Duodenal mucosa (tissue), 2 donors: Measurements from ENCODE around the gene NDUFB2.
A peak's percentile ranks its signal among the peaks of the same experiment; 100 is the strongest.
"Not testable (repeated sequence)": the region's sequence is repeated elsewhere in the genome, so short reads cannot be mapped to it uniquely, and the experiment has no call there.

Experiments used
- H3K27ac ChIP-seq: one replicate; pipeline ENCODE4 v1.7.0; 2013; ENCODE audit warnings: low read depth, low read length
- H3K27me3 ChIP-seq, 2 donors: one replicate each; pipeline ENCODE4 v1.7.0; 2013; ENCODE audit warnings: low read length in 2 of 2, control low read depth in 1 of 2; ENCODE audit not compliant: insufficient read depth in 2 of 2, control insufficient read depth in 1 of 2
- H3K36me3 ChIP-seq, 2 donors: one replicate each; pipeline ENCODE4 v1.7.0; 2013; ENCODE audit warnings: low read length in 2 of 2, control low read depth in 1 of 2; ENCODE audit not compliant: insufficient read depth in 2 of 2, control insufficient read depth in 1 of 2
- H3K4me1 ChIP-seq, 2 donors: one replicate each; pipeline ENCODE4 v1.7.0; 2013; ENCODE audit warnings: low read length in 2 of 2, control low read depth in 1 of 2; ENCODE audit not compliant: insufficient read depth in 2 of 2, control insufficient read depth in 1 of 2
- H3K4me3 ChIP-seq, 2 donors: one replicate each; pipeline ENCODE4 v1.7.0; 2013; ENCODE audit warnings: low read length in 2 of 2, low read depth in 1 of 2
- H3K9ac ChIP-seq, 2 donors: one replicate each; pipeline ENCODE4 v1.7.0; 2013; ENCODE audit warnings: low read length in 2 of 2, low read depth in 1 of 2
- H3K9me3 ChIP-seq, 2 donors: one replicate each; pipeline ENCODE4 v1.7.0; 2013; ENCODE audit warnings: low read length in 2 of 2, control low read depth in 1 of 2; ENCODE audit not compliant: control insufficient read depth in 1 of 2

NDUFB2 gene

DNA sequence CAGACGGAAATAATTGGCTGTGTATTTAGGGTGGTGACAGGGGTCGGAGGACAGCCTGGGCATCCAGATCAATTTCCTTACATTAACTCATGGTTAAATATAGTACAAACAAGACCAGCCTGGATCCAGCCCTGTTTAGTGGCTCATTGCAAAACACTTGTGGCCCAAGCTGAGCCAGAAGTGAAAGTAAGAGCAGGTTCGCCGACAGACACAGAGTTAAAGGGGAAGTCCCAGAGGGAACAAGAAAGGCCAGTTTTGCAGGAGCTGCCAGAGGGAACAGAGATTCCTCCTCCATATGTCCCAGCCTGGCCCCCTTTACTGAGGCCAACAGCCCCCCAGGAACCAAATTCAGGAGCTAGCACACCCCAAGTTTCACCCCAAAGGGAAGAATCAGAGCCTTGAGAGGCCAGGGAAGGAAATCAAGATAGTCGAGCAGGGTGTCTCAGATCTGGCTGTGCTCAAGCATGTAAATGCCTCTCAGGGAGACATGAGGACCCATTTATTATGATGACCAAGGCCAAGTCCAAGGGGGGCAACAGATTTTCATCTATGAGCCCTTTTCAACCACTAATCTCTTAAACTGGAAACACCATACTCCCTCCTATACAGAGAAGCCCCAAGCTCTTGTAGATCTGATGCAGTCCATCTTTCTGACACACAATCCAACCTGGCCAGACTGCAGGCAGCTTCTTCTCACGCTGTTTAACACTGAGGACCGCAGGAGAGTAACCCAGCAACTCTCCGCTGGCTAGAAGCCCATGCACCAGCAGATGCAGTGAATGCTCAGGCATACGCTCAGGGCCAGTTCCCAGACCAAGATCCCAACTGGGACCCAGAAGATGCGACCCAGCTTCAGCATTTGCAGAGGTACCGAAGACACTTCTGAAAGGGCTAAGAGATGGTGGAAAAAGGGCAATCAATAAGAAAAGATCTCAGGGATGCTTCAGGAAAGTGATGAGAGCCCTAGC lies 39.7 kb upstream of the NDUFB2 start:
- H3K4me1 ChIP-seq: peaks cover 0 to 16% of the 10 kb centered on the region in 2 donors
- H3K9me3 ChIP-seq: no peaks in the 10 kb centered on the region
- H3K27me3 ChIP-seq: no peaks in the 10 kb centered on the region
- no peaks in the 10 kb centered on the region for H3K36me3 ChIP-seq
- peak overlapping the region; percentile 3 to 39 for H3K9ac ChIP-seq
- H3K4me3 ChIP-seq: peak overlapping the region; percentile 1 to 48
- no peak overlapping the region for H3K27ac ChIP-seq

DNA sequence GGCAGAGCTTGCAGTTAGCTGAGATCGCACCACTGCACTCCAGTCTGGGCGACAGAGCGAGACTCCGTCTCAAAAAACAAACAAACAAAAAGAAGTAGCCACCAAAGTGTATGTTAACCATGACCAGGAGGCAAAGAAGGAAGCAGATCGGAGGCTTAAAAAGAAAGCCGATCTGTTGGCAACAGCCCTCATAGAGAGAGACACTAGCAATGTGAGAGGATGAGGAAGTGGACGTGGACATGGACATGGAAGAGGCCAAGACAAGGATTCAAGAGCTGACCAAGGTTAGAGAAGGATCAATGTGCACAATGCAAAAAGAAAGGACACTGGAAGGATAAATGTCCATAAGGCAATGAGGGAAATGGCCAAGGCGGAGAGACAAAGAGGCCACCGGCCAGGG lies 38.6 kb upstream of the NDUFB2 start:
- no peak overlapping the region for H3K9ac ChIP-seq
- no peaks in the 10 kb centered on the region for H3K36me3 ChIP-seq
- peaks cover 0 to 16% of the 10 kb centered on the region in 2 donors for H3K4me1 ChIP-seq
- H3K27me3 ChIP-seq: no peaks in the 10 kb centered on the region
- no peak overlapping the region for H3K27ac ChIP-seq
- H3K9me3 ChIP-seq: no peaks in the 10 kb centered on the region
- H3K4me3 ChIP-seq: no peak overlapping the region

DNA sequence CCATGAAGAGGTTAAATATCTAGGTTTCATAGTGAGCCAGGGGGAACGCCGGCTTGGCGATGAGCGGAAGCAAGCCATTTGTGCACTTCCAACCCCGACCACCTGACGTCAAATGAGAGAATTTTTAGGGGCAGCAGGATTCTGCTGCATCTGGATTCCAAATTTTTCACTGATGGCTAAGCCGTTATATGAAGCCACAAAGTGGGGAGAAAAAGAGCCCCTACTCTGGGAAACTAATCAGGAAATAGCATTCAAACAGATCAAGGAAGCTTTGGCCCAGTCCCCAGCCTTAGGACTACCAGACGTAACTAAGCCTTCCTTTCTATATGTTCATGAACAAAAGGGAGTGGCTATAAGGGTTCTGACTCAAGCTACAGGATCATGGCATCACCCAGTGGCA lies 36.7 kb upstream of the NDUFB2 start:
- no peak overlapping the region for H3K9ac ChIP-seq
- no peak overlapping the region for H3K27ac ChIP-seq
- no peak overlapping the region for H3K4me3 ChIP-seq
- peaks cover 0 to 13% of the 10 kb centered on the region in 2 donors for H3K4me1 ChIP-seq
- no peaks in the 10 kb centered on the region for H3K36me3 ChIP-seq
- H3K27me3 ChIP-seq: no peaks in the 10 kb centered on the region
- no peaks in the 10 kb centered on the region for H3K9me3 ChIP-seq

DNA sequence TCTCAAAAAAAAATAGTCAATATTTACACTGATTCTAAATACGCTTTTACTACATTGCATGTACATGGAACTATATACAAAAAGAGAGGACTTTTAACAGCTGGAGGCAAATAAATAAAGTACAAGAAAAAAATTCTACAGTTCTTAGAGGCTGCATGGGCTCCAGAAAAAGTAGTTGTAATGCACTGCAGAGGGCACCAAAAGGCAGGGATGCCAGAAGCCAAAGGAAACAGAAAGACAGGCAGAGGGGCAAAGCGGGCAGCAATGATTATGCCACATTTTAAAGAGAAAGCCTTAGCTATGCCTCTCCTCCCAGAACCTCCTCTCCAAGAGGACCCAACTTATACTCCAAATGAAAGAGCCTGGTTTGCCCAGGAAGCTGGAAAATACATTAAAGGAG lies 35.4 kb upstream of the NDUFB2 start:
- Histone ChIP-seq H3K9me3 (no peaks in the 10 kb centered on the region), H3K4me3 (no peak overlapping the region), H3K4me1 (peaks cover 0 to 9% of the 10 kb centered on the region in 2 donors), H3K27me3 (no peaks in the 10 kb centered on the region), H3K27ac (no peak overlapping the region), H3K36me3 (no peaks in the 10 kb centered on the region), H3K9ac (no peak overlapping the region)

DNA sequence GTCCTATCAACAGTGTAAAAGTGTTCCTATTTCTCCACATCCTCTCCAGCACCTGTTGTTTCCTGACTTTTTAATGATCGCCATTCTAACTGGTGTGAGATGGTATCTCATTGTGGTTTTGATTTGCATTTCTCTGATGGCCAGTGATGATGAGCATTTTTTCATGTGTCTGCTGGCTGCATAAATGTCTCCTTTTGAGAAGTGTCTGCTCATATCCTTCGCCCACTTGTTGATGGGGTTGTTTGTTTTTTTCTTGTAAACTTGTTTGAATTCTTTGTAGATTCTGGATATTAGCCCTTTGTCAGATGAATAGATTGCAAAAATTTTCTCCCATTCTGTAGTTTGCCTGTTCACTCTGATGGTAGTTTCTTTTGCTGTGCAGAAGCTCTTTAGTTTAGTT lies 33.6 kb upstream of the NDUFB2 start:
- not testable (repeated sequence) for H3K27me3 ChIP-seq, H3K9me3 ChIP-seq, H3K9ac ChIP-seq, H3K4me1 ChIP-seq, H3K27ac ChIP-seq, H3K4me3 ChIP-seq, H3K36me3 ChIP-seq

DNA sequence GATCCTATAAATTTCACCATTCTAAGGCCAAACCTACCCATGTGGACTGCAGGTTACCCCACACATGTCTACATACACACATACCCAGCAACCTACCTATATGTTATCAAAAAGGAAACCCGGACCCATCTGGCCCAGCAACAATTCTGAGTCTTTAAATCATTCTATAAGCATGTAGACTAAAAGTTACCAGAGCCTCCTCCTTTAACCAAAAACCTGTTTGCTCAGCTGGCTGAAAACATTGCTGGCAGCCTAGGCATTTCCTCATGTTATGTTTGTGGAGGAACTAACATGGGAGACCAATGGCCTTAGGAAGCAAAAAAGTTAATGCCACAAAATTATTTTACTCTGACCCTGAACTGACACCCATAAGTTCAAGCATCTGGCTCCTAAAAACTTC lies 29.0 kb upstream of the NDUFB2 start:
- Histone ChIP-seq H3K36me3 (no peaks in the 10 kb centered on the region), H3K4me1 (peaks cover 0 to 4% of the 10 kb centered on the region in 2 donors), H3K9ac (no peak overlapping the region), H3K4me3 (no peak overlapping the region), H3K27ac (no peak overlapping the region), H3K27me3 (no peaks in the 10 kb centered on the region), H3K9me3 (no peaks in the 10 kb centered on the region)

DNA sequence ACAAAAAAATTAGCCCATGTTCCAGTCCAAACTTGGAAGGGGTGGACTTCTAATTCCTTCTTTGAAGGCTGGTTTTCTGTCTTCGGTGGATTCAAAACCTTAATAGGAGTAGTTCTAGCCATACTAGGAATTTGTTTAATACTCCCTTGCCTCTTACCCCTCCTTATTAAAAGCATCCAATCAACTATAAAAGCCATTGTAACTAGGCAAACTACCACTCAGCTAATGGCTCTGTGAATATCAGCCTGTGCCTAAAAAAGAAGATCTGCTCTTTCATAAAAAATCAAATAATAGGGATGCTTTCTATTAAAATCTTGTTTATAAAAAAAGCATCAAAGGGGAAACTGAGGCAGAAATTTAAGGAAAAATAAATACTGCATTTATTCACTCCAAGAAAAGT lies 27.9 kb upstream of the NDUFB2 start:
- peaks cover 4 to 5% of the 10 kb centered on the region in 2 donors for H3K4me1 ChIP-seq
- no peaks in the 10 kb centered on the region for H3K9me3 ChIP-seq
- no peaks in the 10 kb centered on the region for H3K27me3 ChIP-seq
- H3K9ac ChIP-seq: no peak overlapping the region
- H3K27ac ChIP-seq: no peak overlapping the region
- H3K36me3 ChIP-seq: no peaks in the 10 kb centered on the region
- H3K4me3 ChIP-seq: no peak overlapping the region

DNA sequence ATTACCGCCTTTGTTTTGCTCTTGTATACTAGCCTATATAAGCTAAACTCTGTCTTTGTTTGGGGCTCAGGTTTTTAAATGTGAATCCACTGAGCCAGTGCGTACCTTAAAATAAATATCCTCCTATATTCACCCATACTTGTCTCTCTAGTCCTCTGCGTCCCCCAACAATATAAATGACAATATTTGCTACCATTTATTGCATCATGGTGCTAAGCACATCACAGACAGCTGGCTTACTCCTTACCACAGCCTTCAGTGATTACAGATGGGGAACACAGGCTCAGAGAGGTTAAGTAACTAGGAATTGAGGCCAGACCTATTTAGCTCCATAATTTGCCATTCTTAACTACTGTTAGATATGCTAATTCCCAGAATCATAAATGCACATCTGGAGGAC lies 27.2 kb upstream of the NDUFB2 start:
- no peaks in the 10 kb centered on the region for H3K36me3 ChIP-seq
- H3K4me3 ChIP-seq: no peak overlapping the region
- peaks cover 11% of the 10 kb centered on the region in 2 donors for H3K4me1 ChIP-seq
- H3K27ac ChIP-seq: no peak overlapping the region
- H3K9me3 ChIP-seq: no peaks in the 10 kb centered on the region
- no peak overlapping the region for H3K9ac ChIP-seq
- H3K27me3 ChIP-seq: no peaks in the 10 kb centered on the region

DNA sequence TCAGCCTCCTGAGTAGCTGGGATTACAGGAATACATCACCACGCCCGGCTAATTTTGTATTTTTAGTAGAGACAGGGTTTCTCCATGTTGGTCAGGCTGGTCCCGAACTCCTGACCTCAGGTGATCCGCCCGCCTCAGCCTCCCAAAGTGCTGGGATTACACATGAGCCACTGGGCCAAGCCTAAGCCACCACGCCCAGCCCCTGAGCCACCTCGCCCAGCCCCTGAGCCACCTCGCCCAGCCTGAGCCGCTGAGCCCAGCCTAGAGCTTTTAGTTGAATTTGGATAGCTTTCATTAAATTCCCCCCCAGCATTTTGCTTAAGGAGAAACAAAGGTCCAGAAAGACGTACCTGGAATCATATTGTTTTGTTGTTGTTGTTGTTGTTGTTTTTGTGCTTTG lies 26.6 kb upstream of the NDUFB2 start:
- not testable (repeated sequence) for H3K27me3 ChIP-seq, H3K9me3 ChIP-seq, H3K27ac ChIP-seq, H3K9ac ChIP-seq, H3K4me3 ChIP-seq, H3K36me3 ChIP-seq
- peaks cover 11 to 16% of the 10 kb centered on the region in 2 donors for H3K4me1 ChIP-seq

DNA sequence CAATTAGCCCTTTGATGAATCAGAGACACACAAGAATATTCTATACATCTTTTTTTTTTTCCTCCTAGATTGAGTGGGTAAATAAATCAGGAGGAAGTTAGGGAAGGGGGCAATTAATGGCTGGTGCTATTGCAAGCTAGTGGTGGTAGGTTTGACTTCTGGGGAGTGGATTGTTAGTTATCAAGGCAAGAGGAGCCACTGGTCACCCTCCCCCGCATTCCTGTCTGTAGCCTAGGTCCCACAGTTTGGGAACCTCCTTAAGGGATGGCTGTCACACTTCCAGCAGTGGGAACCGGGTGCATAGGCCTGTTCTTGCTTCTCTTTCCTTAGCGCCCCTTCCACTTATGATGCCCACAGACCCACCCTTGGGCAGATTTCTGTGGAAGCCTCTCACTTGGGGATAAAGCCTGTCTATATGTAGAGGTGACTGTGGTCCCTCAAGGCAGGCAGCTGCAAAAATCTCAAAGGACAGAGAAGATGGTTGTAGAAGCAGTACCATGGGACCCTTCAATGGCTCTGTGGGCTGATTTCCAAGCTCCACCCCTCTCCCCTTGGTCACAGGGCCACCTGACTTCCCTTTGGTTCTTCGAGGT lies 26.1 kb upstream of the NDUFB2 start:
- Histone ChIP-seq H3K4me3 (no peak overlapping the region), H3K27ac (no peak overlapping the region), H3K9ac (no peak overlapping the region), H3K4me1 (peaks cover 11 to 22% of the 10 kb centered on the region in 2 donors), H3K36me3 (no peaks in the 10 kb centered on the region), H3K27me3 (no peaks in the 10 kb centered on the region), H3K9me3 (no peaks in the 10 kb centered on the region)
